Type B pancreatic cell (in vitro differentiated cells): ENCODE data around the gene SLC39A2. TPM values are rescaled to one million over a fixed set of nuclear protein-coding genes. Genes with fewer than 3 reads are reported as not detected.
A peak's percentile ranks its signal among the peaks of the same experiment; 100 is the strongest.

Source experiments
- DNase-seq: peaks from one replicate; pipeline ENCODE4 v3.0.0; 2021; ENCODE audit warnings: mixed read lengths; ENCODE audit not compliant: unreplicated experiment; ENCODE audit errors: extremely low spot score
- H3K27ac Mint-ChIP-seq: 2 replicates; pipeline ENCODE4 v1.8.0; 2021; ENCODE audit warnings: mild to moderate bottlenecking, mixed read lengths
- H3K27me3 Mint-ChIP-seq: 2 replicates; pipeline ENCODE4 v1.8.0; 2021; ENCODE audit warnings: mixed read lengths
- H3K36me3 Mint-ChIP-seq: 2 replicates; pipeline ENCODE4 v1.8.0; 2021; ENCODE audit warnings: mixed read lengths
- H3K4me1 Mint-ChIP-seq: one replicate; pipeline ENCODE4 v1.8.0; 2021; ENCODE audit warnings: mixed read lengths; ENCODE audit not compliant: unreplicated experiment
- H3K4me3 Mint-ChIP-seq: 2 replicates; pipeline ENCODE4 v1.8.0; 2021; ENCODE audit warnings: mild to moderate bottlenecking, mixed read lengths
- H3K9me3 Mint-ChIP-seq: 2 replicates; pipeline ENCODE4 v1.8.0; 2021; ENCODE audit warnings: mixed read lengths
- CTCF ChIP-seq: fragments of 200-600 bp; sonication (generic); conservative IDR thresholded peaks from 2 replicates; pipeline ENCODE4 v1.5.0; 2021; ENCODE audit warnings: antibody characterized with exemption, mild to moderate bottlenecking
- total RNA-seq: library from RNA; stranded (reverse); gene quantifications from 2 replicates; pipeline ENCODE4 v1.2.1, GENCODE V29; 2021; ENCODE audit warnings: low replicate concordance

The SLC39A2 gene
- total RNA-seq, 1 donor from 2014 or later = 4.5 TPM

GRCh38 chr14:21029917-21030316 lies 30.8 kb downstream of the SLC39A2 start, which contains the start of gene TPPP2:
TSS of gene TPPP2 (plus strand) at chr14:21030217. CDS start at chr14:21030582, 365 bp downstream.
- Mint-ChIP-seq H3K9me3 (no peaks in the 10 kb centered on the region), H3K4me1 (peaks cover 10% of the 10 kb centered on the region)

GRCh38 chr14:21030531-21030930 lies 31.4 kb downstream of the SLC39A2 start:
- no peak overlapping the region for H3K27ac Mint-ChIP-seq
- H3K4me3 Mint-ChIP-seq = no peak overlapping the region
- H3K4me1 Mint-ChIP-seq = peaks cover 10% of the 10 kb centered on the region
- DNase-seq = no peak
- no peak for TF ChIP-seq CTCF
- no peaks in the 10 kb centered on the region for H3K9me3 Mint-ChIP-seq
- H3K36me3 Mint-ChIP-seq = no peaks in the 10 kb centered on the region
- peaks cover 4% of the 10 kb centered on the region for H3K27me3 Mint-ChIP-seq

More at GRCh38 chr14:21029917-21030316, 30.8 kb downstream of the SLC39A2 start, which contains the start of gene TPPP2:
- Mint-ChIP-seq H3K27me3 (peaks cover 4% of the 10 kb centered on the region), H3K4me3 (no peak within 1 kb of the TSS), H3K36me3 (no peaks in the 10 kb centered on the region), H3K27ac (no peak within 1 kb of the TSS)
- no peak for DNase-seq
- TF ChIP-seq CTCF = no peak

GRCh38 chr14:21032326-21033132 lies 33.4 kb downstream of the SLC39A2 start:
- Mint-ChIP-seq H3K27me3 (peaks cover 4% of the 10 kb centered on the region), H3K27ac (peak overlapping the region; percentile 60), H3K4me3 (peak overlapping the region; percentile 42), H3K36me3 (no peaks in the 10 kb centered on the region), H3K4me1 (peaks cover under 1% of the 10 kb centered on the region), H3K9me3 (no peaks in the 10 kb centered on the region)
- DNase-seq = no peak
- TF ChIP-seq CTCF = no peak

- no peak for TF ChIP-seq CTCF
- Mint-ChIP-seq H3K27ac (peak overlapping the region; percentile 19), H3K27me3 (peaks cover 4% of the 10 kb centered on the region), H3K36me3 (no peaks in the 10 kb centered on the region), H3K9me3 (no peaks in the 10 kb centered on the region), H3K4me3 (no peak overlapping the region), H3K4me1 (peaks cover 1% of the 10 kb centered on the region)
- no peak for DNase-seq
Observed at GRCh38 chr14:21033133-21033698, 34.1 kb downstream of the SLC39A2 start.

- Mint-ChIP-seq H3K36me3 (no peaks in the 10 kb centered on the region), H3K9me3 (no peaks in the 10 kb centered on the region), H3K4me1 (peaks cover 9% of the 10 kb centered on the region), H3K27me3 (peaks cover 4% of the 10 kb centered on the region), H3K27ac (peak within 1 kb of the TSS; percentile 14), H3K4me3 (no peak within 1 kb of the TSS)
- TF ChIP-seq CTCF = no peak
- no peak for DNase-seq
Observed at GRCh38 chr14:21034707-21035106, 35.6 kb downstream of the SLC39A2 start, which contains the start of gene RNASE13. TSS of gene RNASE13 (minus strand) at chr14:21034807. CDS start at chr14:21034288, 519 bp downstream.
